HAP-1 (cell line): ENCODE results near the gene VAV1.

Source experiments
- DNase-seq, 2 experiments: peaks; one replicate each; pipeline ENCODE4 v3.0.0-alpha.2; 2016 to 2020; ENCODE audit warnings: low spot score in 2 of 2
- H3K27me3 ChIP-seq: fragments of 250-450 bp; sonication (Bioruptor Pico); 2 replicates; pipeline ENCODE4 v1.5.1; 2020; ENCODE audit warnings: low read depth, mild to moderate bottlenecking, moderate library complexity
- H3K36me3 ChIP-seq: fragments of 250-450 bp; sonication (Bioruptor Pico); replicated peaks from 2 replicates; pipeline ENCODE4 v1.5.1; 2020; ENCODE audit warnings: mild to moderate bottlenecking
- H3K4me1 ChIP-seq: fragments of 250-450 bp; sonication (Bioruptor Pico); 2 replicates; pipeline ENCODE4 v1.5.1; 2020; ENCODE audit warnings: mild to moderate bottlenecking
- H3K4me3 ChIP-seq: fragments of 250-450 bp; sonication (Bioruptor Pico); 2 replicates; pipeline ENCODE4 v1.5.1; 2020; ENCODE audit warnings: mild to moderate bottlenecking, moderate library complexity
- H3K9me3 ChIP-seq: fragments of 250-450 bp; sonication (Bioruptor Pico); 2 replicates; pipeline ENCODE4 v1.5.1; 2020; ENCODE audit warnings: mild to moderate bottlenecking, moderate library complexity
- in situ Hi-C: fragments of 300-500 bp; cut with MboI; formaldehyde crosslinking; loops from 3 replicates; pipeline ENCODE4 v1.14.3; 2020; ENCODE audit warnings: low sequenced_read_pairs, inconsistent platforms, mixed read lengths

VAV1 gene

GRCh38 chr19:6832412-6832811 lies 59.9 kb downstream of the VAV1 start:
- no peaks in the 10 kb centered on the region for H3K27me3 ChIP-seq
- no peaks in the 10 kb centered on the region for H3K4me1 ChIP-seq
- H3K4me3 ChIP-seq, result no peak overlapping the region
- H3K9me3 ChIP-seq, result no peaks in the 10 kb centered on the region
- DNase-seq, result no peak
- no peaks in the 10 kb centered on the region for H3K36me3 ChIP-seq
- in situ Hi-C loops, result no loop called here

- H3K4me1 ChIP-seq, result no peaks in the 10 kb centered on the region
- H3K4me3 ChIP-seq, result no peak overlapping the region
- in situ Hi-C loops, result no loop called here
- no peaks in the 10 kb centered on the region for H3K36me3 ChIP-seq
- no peaks in the 10 kb centered on the region for H3K9me3 ChIP-seq
- 0 out of 2 replicates have a peak, but pooled peaks cover 4% of the 10 kb centered on the region for H3K27me3 ChIP-seq
- DNase-seq, result no peak
Measured at GRCh38 chr19:6833166-6833790, 60.8 kb downstream of the VAV1 start.

DNA sequence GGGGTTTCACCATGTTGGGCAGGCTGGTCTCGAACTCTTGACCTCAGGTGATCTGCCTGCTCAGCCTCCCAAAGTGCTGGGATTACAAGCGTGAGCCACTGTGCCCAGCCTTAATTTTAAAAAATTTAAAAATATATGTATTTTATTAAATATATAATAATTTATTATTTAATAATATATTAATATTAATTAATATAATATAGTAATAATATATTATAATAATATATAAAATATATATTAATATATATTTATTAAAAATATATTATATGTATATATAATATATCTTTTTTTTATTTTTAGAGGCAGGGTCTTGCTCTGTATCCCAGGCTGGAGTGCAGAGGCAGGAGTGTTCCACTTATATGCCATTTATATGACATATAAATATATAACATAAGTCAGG lies 61.9 kb downstream of the VAV1 start:
- Histone ChIP-seq H3K9me3 (no peaks in the 10 kb centered on the region), H3K4me1 (no peaks in the 10 kb centered on the region), H3K36me3 (no peaks in the 10 kb centered on the region), H3K4me3 (no peak overlapping the region), H3K27me3 (0 out of 2 replicates have a peak, but pooled peaks cover 4% of the 10 kb centered on the region)
- in situ Hi-C loops, result no loop called here
- DNase-seq, result no peak

GRCh38 chr19:6835501-6835900 lies 63.0 kb downstream of the VAV1 start:
- in situ Hi-C loops, result no loop called here
- DNase-seq, result no peak
- Histone ChIP-seq H3K27me3 (0 out of 2 replicates have a peak, but pooled peaks cover 4% of the 10 kb centered on the region), H3K36me3 (no peaks in the 10 kb centered on the region), H3K9me3 (no peaks in the 10 kb centered on the region), H3K4me1 (no peaks in the 10 kb centered on the region), H3K4me3 (no peak overlapping the region)

DNA sequence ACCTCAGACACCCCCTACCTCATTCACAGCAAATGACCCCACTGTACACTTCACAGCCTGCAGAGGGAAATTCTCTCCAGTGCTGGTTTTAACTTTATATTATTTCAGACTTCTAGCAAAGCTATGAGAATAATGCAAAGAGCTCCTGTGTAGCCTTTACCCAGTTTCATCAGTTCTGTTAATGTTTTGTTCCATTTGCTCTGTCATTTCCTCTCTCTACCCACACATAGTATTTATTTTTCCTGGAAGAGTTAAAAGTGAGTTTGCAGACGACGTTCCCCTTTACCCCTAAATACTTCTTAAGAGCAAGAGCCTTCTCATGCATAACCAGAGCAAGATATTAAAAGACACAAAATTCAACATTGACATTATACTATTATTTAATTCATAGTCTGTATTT lies 65.0 kb downstream of the VAV1 start:
- H3K4me3 ChIP-seq, result no peak overlapping the region
- 0 out of 2 replicates have a peak, but pooled peaks cover 4% of the 10 kb centered on the region for H3K27me3 ChIP-seq
- H3K9me3 ChIP-seq, result no peaks in the 10 kb centered on the region
- DNase-seq, result no peak
- in situ Hi-C loops, result no loop called here
- H3K4me1 ChIP-seq, result no peaks in the 10 kb centered on the region
- no peaks in the 10 kb centered on the region for H3K36me3 ChIP-seq

- Histone ChIP-seq H3K36me3 (no peaks in the 10 kb centered on the region), H3K4me1 (no peaks in the 10 kb centered on the region), H3K27me3 (0 out of 2 replicates have a peak, but pooled peaks cover 4% of the 10 kb centered on the region), H3K4me3 (no peak overlapping the region), H3K9me3 (no peaks in the 10 kb centered on the region)
- in situ Hi-C loops, result no loop called here
- DNase-seq, result no peak
Measured at GRCh38 chr19:6838062-6838655, 65.7 kb downstream of the VAV1 start.

- DNase-seq, result no peak
- no peaks in the 10 kb centered on the region for H3K9me3 ChIP-seq
- no peaks in the 10 kb centered on the region for H3K4me1 ChIP-seq
- H3K4me3 ChIP-seq, result no peak overlapping the region
- no peaks in the 10 kb centered on the region for H3K27me3 ChIP-seq
- no peaks in the 10 kb centered on the region for H3K36me3 ChIP-seq
- in situ Hi-C loops, result no loop called here
Measured at GRCh38 chr19:6842871-6843607, 70.5 kb downstream of the VAV1 start.

DNA sequence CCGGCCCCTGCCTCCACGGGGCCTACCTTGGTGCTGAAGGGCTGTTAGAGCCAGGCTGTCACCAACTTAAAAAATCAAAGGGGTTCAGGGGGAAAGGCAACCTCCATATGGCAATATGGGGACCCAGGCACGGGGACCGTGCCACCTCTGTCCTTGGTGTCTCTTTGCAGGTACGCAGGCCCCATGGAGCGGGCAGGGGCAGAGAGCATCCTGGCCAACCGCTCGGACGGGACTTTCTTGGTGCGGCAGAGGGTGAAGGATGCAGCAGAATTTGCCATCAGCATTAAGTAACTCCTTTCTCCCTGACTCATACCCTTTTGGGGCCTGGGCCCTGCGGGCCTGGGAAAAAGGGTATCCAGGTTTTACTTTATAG lies 75.3 kb downstream of the VAV1 start:
- H3K4me1 ChIP-seq, result no peaks in the 10 kb centered on the region
- in situ Hi-C loops, result no loop called here
- no peak for DNase-seq
- no peak overlapping the region for H3K4me3 ChIP-seq
- H3K27me3 ChIP-seq, result no peaks in the 10 kb centered on the region
- H3K9me3 ChIP-seq, result no peaks in the 10 kb centered on the region
- no peaks in the 10 kb centered on the region for H3K36me3 ChIP-seq

DNA sequence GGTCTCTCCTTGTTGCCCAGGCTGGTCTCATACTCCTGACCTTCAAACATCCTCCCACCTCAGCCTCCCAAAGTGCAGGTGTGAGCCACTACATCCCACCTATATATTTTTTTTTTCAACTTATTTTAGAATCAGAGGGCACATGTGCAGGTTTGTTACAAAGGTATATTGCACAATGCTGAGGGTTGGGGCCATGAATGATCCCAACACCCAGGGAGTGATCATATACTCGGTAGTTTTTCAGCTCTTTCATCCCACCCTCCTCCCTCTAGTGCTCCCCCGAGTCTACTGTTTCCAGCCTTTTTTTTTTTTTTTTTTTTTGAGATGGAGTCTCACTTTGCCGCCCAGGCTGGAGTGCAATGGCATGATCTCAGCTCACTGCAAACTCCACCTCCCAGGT lies 76.5 kb downstream of the VAV1 start:
- Histone ChIP-seq H3K9me3 (no peaks in the 10 kb centered on the region), H3K4me3 (no peak overlapping the region), H3K4me1 (no peaks in the 10 kb centered on the region), H3K27me3 (no peaks in the 10 kb centered on the region), H3K36me3 (no peaks in the 10 kb centered on the region)
- no peak for DNase-seq
- in situ Hi-C loops, result no loop called here

- Histone ChIP-seq H3K36me3 (no peaks in the 10 kb centered on the region), H3K4me3 (no peak overlapping the region), H3K4me1 (no peaks in the 10 kb centered on the region), H3K9me3 (no peaks in the 10 kb centered on the region), H3K27me3 (no peaks in the 10 kb centered on the region)
- in situ Hi-C loops, result loop anchor here (25.0 kb wide), 1 partner anchor 338 kb away; the partner anchor contains the start of gene TUBB4A
- no peak for DNase-seq
Measured at GRCh38 chr19:6849876-6850275, 77.4 kb downstream of the VAV1 start.

GRCh38 chr19:6851359-6851758 lies 78.9 kb downstream of the VAV1 start:
- no peaks in the 10 kb centered on the region for H3K36me3 ChIP-seq
- H3K4me1 ChIP-seq, result no peaks in the 10 kb centered on the region
- DNase-seq, result no peak
- no peaks in the 10 kb centered on the region for H3K9me3 ChIP-seq
- no peak overlapping the region for H3K4me3 ChIP-seq
- in situ Hi-C loops, result loop anchor here (25.0 kb wide), 1 partner anchor 339 kb away; the partner anchor contains the start of gene TUBB4A
- no peaks in the 10 kb centered on the region for H3K27me3 ChIP-seq

DNA sequence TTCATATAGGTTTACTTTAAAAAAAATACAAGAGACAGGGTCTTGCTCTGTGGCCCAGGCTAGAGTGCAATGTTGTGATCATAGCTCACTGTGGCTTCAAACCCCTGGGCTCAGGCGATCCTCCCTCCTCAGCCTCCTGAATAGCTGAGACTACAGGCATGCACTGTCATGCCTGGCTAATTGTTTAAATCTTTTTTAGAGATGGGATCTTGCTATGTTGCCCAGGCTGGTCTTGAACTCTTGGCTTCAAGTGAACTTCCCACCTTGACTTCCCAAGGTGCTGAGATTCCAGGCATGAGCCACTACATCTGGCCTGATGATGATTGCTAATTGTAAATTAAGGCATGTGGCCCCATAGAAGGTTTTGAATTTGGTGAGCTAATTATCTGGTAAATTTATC lies 79.5 kb downstream of the VAV1 start:
- in situ Hi-C loops, result loop anchor here (25.0 kb wide), 1 partner anchor 340 kb away; the partner anchor contains the start of gene TUBB4A
- H3K9me3 ChIP-seq, result no peaks in the 10 kb centered on the region

DNA sequence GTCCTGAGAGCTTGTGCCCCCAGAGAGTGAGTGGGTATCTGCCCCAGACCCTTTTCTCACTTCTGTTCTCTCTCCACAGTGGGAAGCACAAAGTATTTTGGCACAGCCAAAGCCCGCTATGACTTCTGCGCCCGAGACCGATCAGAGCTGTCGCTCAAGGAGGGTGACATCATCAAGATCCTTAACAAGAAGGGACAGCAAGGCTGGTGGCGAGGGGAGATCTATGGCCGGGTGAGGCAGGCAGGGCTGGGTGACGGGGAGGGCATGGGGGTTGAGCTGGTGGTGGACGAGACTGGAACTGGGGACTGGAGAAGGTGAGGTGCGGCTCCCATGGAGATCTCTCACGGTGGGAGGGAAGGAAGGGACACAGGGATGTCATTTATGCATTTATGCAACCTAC lies 81.4 kb downstream of the VAV1 start:
- Histone ChIP-seq H3K9me3 (no peaks in the 10 kb centered on the region), H3K4me1 (no peaks in the 10 kb centered on the region), H3K27me3 (no peaks in the 10 kb centered on the region), H3K36me3 (no peaks in the 10 kb centered on the region), H3K4me3 (no peak overlapping the region)
- in situ Hi-C loops, result loop anchor here (25.0 kb wide), 1 partner anchor 342 kb away; the partner anchor contains the start of gene TUBB4A
- DNase-seq, result no peak

More for the DNA sequence above, 79.5 kb downstream of the VAV1 start:
- no peaks in the 10 kb centered on the region for H3K27me3 ChIP-seq
- H3K4me1 ChIP-seq, result no peaks in the 10 kb centered on the region
- no peaks in the 10 kb centered on the region for H3K36me3 ChIP-seq
- DNase-seq, result no peak
- no peak overlapping the region for H3K4me3 ChIP-seq

DNA sequence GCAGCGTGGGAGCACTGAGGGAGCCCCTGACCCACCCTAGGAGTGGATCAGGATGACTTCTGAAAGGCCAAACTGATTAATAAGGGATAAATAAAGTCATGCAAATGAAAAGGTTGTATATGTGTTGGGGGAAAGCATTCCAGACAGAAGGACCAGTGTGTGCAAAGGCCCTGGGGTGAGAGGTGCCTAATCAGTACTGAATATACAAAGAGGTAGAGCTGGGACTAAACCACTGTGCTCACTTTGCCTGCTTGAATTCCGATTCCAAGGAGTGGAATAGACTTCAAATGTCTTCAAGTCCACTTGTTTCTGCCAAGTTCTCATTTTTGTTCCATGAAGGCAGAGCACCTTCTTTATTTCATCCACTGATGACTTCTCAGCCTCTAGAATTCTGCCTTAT lies 82.2 kb downstream of the VAV1 start:
- in situ Hi-C loops, result loop anchor here (25.0 kb wide), 1 partner anchor 342 kb away; the partner anchor contains the start of gene TUBB4A
- no peak overlapping the region for H3K4me3 ChIP-seq
- no peaks in the 10 kb centered on the region for H3K9me3 ChIP-seq
- no peaks in the 10 kb centered on the region for H3K36me3 ChIP-seq
- H3K27me3 ChIP-seq, result no peaks in the 10 kb centered on the region
- H3K4me1 ChIP-seq, result no peaks in the 10 kb centered on the region
- no peak for DNase-seq
